WTC11 (cell line): ENCODE data around the gene BRAF. TPM values are rescaled to one million over a fixed set of nuclear protein-coding genes. Genes with fewer than 3 reads are reported as not detected.

Source experiments
- ATAC-seq: fragments of 200-7000 bp; cut with Tn5 transposase; 2 replicates; pipeline ENCODE4 v1.10.0; 2021; ENCODE audit warnings: mild to moderate bottlenecking, moderate library complexity
- CTCF ChIA-PET: fragments of 300-600 bp; sonication (Branson Sonifier 250); formaldehyde crosslinking; loops from one replicate; lab custom pipeline; 2021; ENCODE audit warnings: antibody characterized with exemption; lab: Charles Lee
- POLR2A ChIA-PET: fragments of 350-600 bp; sonication (Branson Sonifier 250); formaldehyde crosslinking; loops from one replicate; lab custom pipeline; 2021; ENCODE audit warnings: antibody characterized with exemption; lab: Charles Lee
- DNase-seq: peaks from one replicate; pipeline ENCODE4 v3.0.0; 2021; ENCODE audit warnings: low spot score
- H3K27ac Mint-ChIP-seq: 2 replicates; pipeline ENCODE4 v1.8.0; 2021; ENCODE audit warnings: mixed read lengths
- H3K27me3 Mint-ChIP-seq: 2 replicates; pipeline ENCODE4 v1.8.0; 2021; ENCODE audit warnings: low read depth, mild to moderate bottlenecking, moderate library complexity, mixed read lengths
- H3K36me3 Mint-ChIP-seq: 2 replicates; pipeline ENCODE4 v1.8.0; 2021; ENCODE audit warnings: mixed read lengths
- H3K4me1 Mint-ChIP-seq: 2 replicates; pipeline ENCODE4 v1.8.0; 2022; ENCODE audit warnings: mixed read lengths
- H3K4me3 Mint-ChIP-seq: 2 replicates; pipeline ENCODE4 v1.8.0; 2021; ENCODE audit warnings: mild to moderate bottlenecking, moderate library complexity, mixed read lengths
- H3K9me3 Mint-ChIP-seq: 2 replicates; pipeline ENCODE4 v1.8.0; 2021; ENCODE audit warnings: mixed read lengths
- ELF4 ChIP-seq: sonication (generic); formaldehyde crosslinking; IDR thresholded peaks from 2 replicates; pipeline ENCODE4 v1.8.1; 2022; ENCODE audit warnings: low read depth, mild to moderate bottlenecking, moderate library complexity, missing genetic modification reagents
- ETV6 ChIP-seq: sonication (generic); formaldehyde crosslinking; IDR thresholded peaks from 2 replicates; pipeline ENCODE4 v1.8.1; 2022; ENCODE audit warnings: mild to moderate bottlenecking, missing genetic modification reagents
- FOXP4 ChIP-seq: sonication (generic); formaldehyde crosslinking; IDR thresholded peaks from 2 replicates; pipeline ENCODE4 v1.8.0; 2022; ENCODE audit warnings: mild to moderate bottlenecking, missing genetic modification reagents
- IRF1 ChIP-seq: sonication (generic); formaldehyde crosslinking; IDR thresholded peaks from 2 replicates; pipeline ENCODE4 v1.8.0; 2023; ENCODE audit warnings: missing genetic modification reagents
- IRF2 ChIP-seq: sonication (generic); formaldehyde crosslinking; IDR thresholded peaks from 2 replicates; pipeline ENCODE4 v1.8.0; 2022; ENCODE audit warnings: low read depth, missing genetic modification reagents, borderline replicate concordance
- MYBL2 ChIP-seq: sonication (generic); formaldehyde crosslinking; IDR thresholded peaks from 2 replicates; pipeline ENCODE4 v1.8.1; 2023; ENCODE audit warnings: mild to moderate bottlenecking, moderate library complexity, missing genetic modification reagents
- NFATC4 ChIP-seq: fragments of 250-450 bp; sonication (Bioruptor Pico); IDR thresholded peaks from 2 replicates; pipeline ENCODE4 v1.9.0; 2021; ENCODE audit warnings: mild to moderate bottlenecking
- NR1H2 ChIP-seq: sonication (generic); formaldehyde crosslinking; IDR thresholded peaks from 2 replicates; pipeline ENCODE4 v1.9.0; 2021; ENCODE audit warnings: mild to moderate bottlenecking, moderate library complexity, missing genetic modification reagents
- SMAD3 ChIP-seq: sonication (generic); formaldehyde crosslinking; IDR thresholded peaks from 2 replicates; pipeline ENCODE4 v1.8.0; 2022; ENCODE audit warnings: missing genetic modification reagents, mild to moderate bottlenecking, borderline replicate concordance
- SOX15 ChIP-seq: fragments of 250-450 bp; sonication (Bioruptor Pico); IDR thresholded peaks from 2 replicates; pipeline ENCODE4 v1.9.0; 2021; ENCODE audit warnings: mild to moderate bottlenecking
- SP1 ChIP-seq: sonication (generic); formaldehyde crosslinking; conservative IDR thresholded peaks from 2 replicates; pipeline ENCODE4 v1.8.1; 2022; ENCODE audit warnings: missing genetic modification reagents
- TP53 ChIP-seq: sonication (generic); formaldehyde crosslinking; IDR thresholded peaks from 2 replicates; pipeline ENCODE4 v1.8.1; 2023; ENCODE audit warnings: mild to moderate bottlenecking, missing genetic modification reagents
- ZBTB21 ChIP-seq: sonication (generic); formaldehyde crosslinking; IDR thresholded peaks from 2 replicates; pipeline ENCODE4 v1.8.1; 2023; ENCODE audit warnings: mild to moderate bottlenecking, missing genetic modification reagents, borderline replicate concordance
- ZNF121 ChIP-seq: sonication (generic); formaldehyde crosslinking; IDR thresholded peaks from 2 replicates; pipeline ENCODE4 v1.8.0; 2023; ENCODE audit warnings: missing genetic modification reagents
- ZNF263 ChIP-seq: sonication (generic); formaldehyde crosslinking; IDR thresholded peaks from 2 replicates; pipeline ENCODE4 v1.8.1; 2022; ENCODE audit warnings: low read depth, mild to moderate bottlenecking, moderate library complexity, missing genetic modification reagents
- ZNF317 ChIP-seq: sonication (generic); formaldehyde crosslinking; IDR thresholded peaks from 2 replicates; pipeline ENCODE4 v1.8.1; 2023; ENCODE audit warnings: low read depth, mild to moderate bottlenecking, moderate library complexity, missing genetic modification reagents, borderline replicate concordance
- ZNF416 ChIP-seq: fragments of 250-450 bp; sonication (Bioruptor Pico); IDR thresholded peaks from 2 replicates; pipeline ENCODE4 v1.9.0; 2021; ENCODE audit warnings: mild to moderate bottlenecking, inconsistent platforms
- ZNF425 ChIP-seq: fragments of 250-450 bp; sonication (Bioruptor Pico); conservative IDR thresholded peaks from 2 replicates; pipeline ENCODE4 v1.9.0; 2021; ENCODE audit warnings: mild to moderate bottlenecking
- ZNF512 ChIP-seq: sonication (generic); formaldehyde crosslinking; IDR thresholded peaks from 2 replicates; pipeline ENCODE4 v1.8.1; 2022; ENCODE audit warnings: missing genetic modification reagents, borderline replicate concordance
- total RNA-seq: library from RNA; stranded (reverse); gene quantifications from 3 replicates; pipeline ENCODE4 v1.2.3, GENCODE V29; 2021
- TF ChIP-seq, protein P1 (sequence below): fragments of 200-600 bp; IDR thresholded peaks from 2 replicates; pipeline ENCODE4 v1.8.0; 2022; ENCODE audit warnings: antibody characterized with exemption
- TF ChIP-seq, protein P2 (sequence below): fragments of 250-450 bp; sonication (Bioruptor Pico); IDR thresholded peaks from 2 replicates; pipeline ENCODE4 v1.8.0; 2021; ENCODE audit warnings: mild to moderate bottlenecking
- TF ChIP-seq, protein P3 (sequence below): fragments of 250-450 bp; sonication (Bioruptor Pico); IDR thresholded peaks from 2 replicates; pipeline ENCODE4 v1.9.0; 2021; ENCODE audit warnings: moderate library complexity, mild to moderate bottlenecking, inconsistent platforms, borderline replicate concordance

BRAF gene
- total RNA-seq, 1 experiment from 2014 or later: 29.2 TPM

GRCh38 chr7:140683657-140684056 is 241.1 kb downstream of the BRAF start (continued):
- TF ChIP-seq, protein P1, sequence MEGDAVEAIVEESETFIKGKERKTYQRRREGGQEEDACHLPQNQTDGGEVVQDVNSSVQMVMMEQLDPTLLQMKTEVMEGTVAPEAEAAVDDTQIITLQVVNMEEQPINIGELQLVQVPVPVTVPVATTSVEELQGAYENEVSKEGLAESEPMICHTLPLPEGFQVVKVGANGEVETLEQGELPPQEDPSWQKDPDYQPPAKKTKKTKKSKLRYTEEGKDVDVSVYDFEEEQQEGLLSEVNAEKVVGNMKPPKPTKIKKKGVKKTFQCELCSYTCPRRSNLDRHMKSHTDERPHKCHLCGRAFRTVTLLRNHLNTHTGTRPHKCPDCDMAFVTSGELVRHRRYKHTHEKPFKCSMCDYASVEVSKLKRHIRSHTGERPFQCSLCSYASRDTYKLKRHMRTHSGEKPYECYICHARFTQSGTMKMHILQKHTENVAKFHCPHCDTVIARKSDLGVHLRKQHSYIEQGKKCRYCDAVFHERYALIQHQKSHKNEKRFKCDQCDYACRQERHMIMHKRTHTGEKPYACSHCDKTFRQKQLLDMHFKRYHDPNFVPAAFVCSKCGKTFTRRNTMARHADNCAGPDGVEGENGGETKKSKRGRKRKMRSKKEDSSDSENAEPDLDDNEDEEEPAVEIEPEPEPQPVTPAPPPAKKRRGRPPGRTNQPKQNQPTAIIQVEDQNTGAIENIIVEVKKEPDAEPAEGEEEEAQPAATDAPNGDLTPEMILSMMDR: no peak
- TF ChIP-seq ETV6 (CRISPR knock-in tag) (no peak), NFATC4 (CRISPR knock-in tag) (no peak), SOX15 (CRISPR knock-in tag) (no peak), ZNF263 (no peak), ZBTB21 (CRISPR knock-in tag) (no peak), SMAD3 (CRISPR knock-in tag) (no peak), ZNF416 (no peak)
- TF ChIP-seq, protein P2, sequence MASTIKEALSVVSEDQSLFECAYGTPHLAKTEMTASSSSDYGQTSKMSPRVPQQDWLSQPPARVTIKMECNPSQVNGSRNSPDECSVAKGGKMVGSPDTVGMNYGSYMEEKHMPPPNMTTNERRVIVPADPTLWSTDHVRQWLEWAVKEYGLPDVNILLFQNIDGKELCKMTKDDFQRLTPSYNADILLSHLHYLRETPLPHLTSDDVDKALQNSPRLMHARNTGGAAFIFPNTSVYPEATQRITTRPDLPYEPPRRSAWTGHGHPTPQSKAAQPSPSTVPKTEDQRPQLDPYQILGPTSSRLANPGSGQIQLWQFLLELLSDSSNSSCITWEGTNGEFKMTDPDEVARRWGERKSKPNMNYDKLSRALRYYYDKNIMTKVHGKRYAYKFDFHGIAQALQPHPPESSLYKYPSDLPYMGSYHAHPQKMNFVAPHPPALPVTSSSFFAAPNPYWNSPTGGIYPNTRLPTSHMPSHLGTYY: no peak

DNA sequence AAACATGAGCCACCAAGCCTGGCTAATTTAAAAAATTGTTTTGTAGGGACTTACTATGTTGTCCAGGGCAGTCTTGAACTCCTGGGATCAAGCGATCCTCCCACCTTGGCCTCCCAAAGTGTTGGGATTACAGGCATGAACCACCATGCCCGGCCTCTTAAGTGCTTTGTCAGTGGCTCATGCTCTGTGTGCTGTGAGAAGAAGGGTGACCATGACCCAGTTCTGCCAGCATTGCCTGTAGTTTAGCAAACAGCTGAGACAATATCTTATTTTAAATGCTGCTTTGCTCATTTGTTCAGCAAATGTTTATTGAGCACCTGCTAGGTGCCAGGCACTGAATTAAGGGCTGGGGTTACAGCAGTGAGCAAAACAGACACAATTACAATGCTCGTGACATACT is 243.0 kb downstream of the BRAF start:
- POLR2A ChIA-PET: no interaction called here
- Mint-ChIP-seq H3K27me3 (no peaks in the 10 kb centered on the region), H3K4me1 (no peaks in the 10 kb centered on the region), H3K36me3 (peaks cover 12% of the 10 kb centered on the region), H3K9me3 (no peaks in the 10 kb centered on the region), H3K27ac (no peak overlapping the region), H3K4me3 (no peak overlapping the region)
- no peak for ATAC-seq
- CTCF ChIA-PET: no interaction called here
- DNase-seq: no peak
- TF ChIP-seq MYBL2 (CRISPR knock-in tag) (no peak), IRF1 (CRISPR knock-in tag) (no peak), SMAD3 (CRISPR knock-in tag) (no peak), ELF4 (CRISPR knock-in tag) (no peak), ZNF317 (CRISPR knock-in tag) (no peak), FOXP4 (no peak), IRF2 (CRISPR knock-in tag) (no peak), SP1 (CRISPR knock-in tag) (no peak), ZNF512 (CRISPR knock-in tag) (no peak), ZBTB21 (CRISPR knock-in tag) (no peak), NR1H2 (CRISPR knock-in tag) (no peak), ZNF121 (CRISPR knock-in tag) (no peak), ZNF425 (CRISPR knock-in tag) (no peak), TP53 (CRISPR knock-in tag) (no peak)
- TF ChIP-seq, protein P3, sequence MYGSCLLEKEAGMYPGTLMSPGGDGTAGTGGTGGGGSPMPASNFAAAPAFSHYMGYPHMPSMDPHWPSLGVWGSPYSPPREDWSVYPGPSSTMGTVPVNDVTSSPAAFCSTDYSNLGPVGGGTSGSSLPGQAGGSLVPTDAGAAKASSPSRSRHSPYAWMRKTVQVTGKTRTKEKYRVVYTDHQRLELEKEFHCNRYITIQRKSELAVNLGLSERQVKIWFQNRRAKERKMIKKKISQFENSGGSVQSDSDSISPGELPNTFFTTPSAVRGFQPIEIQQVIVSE (CRISPR knock-in tag): no peak
- TF ChIP-seq, protein P1: no peak
